Urothelium cell line (cell line): ENCODE data around the gene SMIM35.

Experiments
- DNase-seq: peaks from one replicate; pipeline ENCODE4 v3.0.0; 2011; ENCODE audit warnings: low spot score, mixed read lengths
- FAIRE-seq: peaks from 2 replicates; lab custom pipeline; 2011; peaks lifted over from hg19 to GRCh38; lab: Jason Lieb, UNC

The SMIM35 gene

DNA sequence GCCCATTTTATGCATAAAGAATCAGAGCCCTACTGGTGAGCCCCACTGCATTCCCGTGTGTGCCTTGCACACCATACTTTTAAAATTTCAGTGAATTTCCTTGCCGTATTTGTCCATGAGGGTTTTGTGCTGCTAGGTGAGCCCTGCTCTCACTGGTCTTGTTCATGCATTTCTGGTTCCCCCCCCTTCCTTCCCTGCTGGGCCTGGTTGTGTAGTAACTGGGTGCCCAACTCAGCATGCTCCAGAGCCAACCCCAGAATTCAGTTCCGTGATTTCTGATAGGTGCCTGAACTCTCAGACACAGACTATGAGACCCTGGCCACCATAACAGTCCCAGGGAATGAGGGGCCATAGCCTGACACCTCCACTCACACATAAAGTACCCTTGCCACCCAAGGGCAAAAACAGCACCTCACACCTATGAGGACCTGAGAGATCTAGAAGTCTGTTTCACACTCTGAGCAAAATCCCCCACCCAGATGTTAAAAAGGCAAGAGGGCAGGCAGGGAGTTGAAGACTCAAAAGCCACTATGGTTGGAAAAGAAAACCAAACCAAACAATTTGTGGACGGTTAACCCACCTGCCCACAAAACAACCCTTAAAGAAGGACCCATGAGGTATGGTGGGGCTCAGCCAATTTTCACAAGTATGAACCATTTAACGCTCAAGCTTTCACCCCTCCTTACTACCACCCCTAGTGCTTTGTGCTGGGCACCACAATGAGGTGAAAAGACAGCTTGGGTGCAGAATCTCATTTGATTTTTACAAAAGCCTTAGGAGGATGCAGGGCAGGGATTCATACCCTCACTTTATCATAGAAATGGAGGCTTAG, 117.4 kb downstream of the SMIM35 start:
- FAIRE-seq = no peak
- no peak for DNase-seq

DNA sequence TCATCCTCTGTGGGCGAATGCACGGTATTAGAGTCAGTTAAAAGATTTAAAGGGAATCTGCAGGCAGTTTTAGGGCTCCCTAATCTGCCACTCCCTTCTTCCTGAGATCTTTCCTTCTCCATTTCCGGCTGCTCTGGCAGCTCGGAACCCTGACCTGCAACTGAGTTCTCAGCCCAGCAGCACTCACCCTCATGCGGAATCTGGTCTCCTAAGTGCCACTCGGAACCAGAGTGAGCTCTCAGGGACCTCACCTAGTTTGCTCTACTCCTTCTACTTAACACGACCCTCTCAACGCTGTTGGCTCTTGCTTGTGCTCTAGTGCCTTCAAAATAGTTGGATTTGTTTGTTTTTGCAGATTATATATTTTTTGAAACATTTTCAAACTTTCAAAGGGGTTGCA, 119.9 kb downstream of the SMIM35 start:
- no peak for DNase-seq
- FAIRE-seq = no peak

DNA sequence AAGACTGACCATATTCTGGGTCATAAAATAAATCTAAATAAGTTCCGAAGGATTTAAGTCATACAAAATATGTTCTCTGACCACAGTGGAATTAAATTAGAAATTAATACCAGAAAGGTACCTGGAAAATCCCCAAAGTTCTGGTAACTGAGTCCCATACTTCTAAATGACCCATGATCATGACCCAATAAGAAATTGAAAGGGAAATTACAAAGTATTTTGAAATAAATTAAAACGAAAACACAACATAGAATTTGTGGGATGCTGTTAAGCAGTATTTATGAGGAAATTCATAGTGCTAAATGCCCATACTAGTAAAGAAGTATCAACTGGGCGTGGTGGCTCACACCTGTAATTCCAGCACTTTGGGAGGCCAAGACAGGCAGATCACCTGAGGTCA, 123.9 kb downstream of the SMIM35 start:
- no peak for FAIRE-seq
- no peak for DNase-seq

DNA sequence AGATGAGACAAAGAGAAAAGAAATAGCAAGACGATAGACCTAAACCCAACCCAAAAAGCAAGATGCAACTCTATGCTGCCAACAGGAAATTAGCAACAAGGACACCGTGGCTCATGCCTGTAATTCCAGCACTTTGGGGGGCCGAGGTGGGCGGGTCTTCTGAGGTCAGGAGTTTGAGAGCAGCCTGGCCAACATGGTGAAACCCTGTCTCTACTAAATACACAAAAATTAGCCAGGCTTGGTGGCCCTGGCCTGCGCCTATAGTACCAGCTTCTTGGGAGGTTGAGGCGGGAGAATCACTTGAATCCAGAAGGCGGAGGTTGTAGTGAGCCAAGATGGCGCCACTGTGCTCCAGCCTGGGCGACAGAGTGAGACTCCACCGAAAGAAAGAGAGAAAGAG, 124.9 kb downstream of the SMIM35 start:
- DNase-seq (no peak), FAIRE-seq (no peak)

DNA sequence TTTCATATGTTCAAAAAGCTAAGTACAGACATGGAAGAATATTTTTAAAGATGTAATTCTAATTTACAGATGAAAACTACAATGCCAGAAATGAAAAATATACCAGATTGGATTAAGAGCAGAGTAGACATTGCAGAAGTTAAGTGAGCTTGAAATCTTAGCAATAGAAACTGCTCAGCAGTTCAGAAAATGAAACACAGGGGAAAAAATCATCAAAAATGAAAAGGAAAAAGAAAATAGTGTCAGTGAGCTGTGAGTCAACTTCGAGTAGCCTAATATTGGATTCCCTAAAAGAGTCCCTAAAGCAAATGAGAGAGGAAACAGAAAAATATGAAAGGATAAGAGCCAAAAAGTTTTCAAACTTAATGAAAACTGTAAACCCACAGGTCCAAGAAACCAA, 126.4 kb downstream of the SMIM35 start:
- FAIRE-seq = no peak
- DNase-seq = no peak

DNA sequence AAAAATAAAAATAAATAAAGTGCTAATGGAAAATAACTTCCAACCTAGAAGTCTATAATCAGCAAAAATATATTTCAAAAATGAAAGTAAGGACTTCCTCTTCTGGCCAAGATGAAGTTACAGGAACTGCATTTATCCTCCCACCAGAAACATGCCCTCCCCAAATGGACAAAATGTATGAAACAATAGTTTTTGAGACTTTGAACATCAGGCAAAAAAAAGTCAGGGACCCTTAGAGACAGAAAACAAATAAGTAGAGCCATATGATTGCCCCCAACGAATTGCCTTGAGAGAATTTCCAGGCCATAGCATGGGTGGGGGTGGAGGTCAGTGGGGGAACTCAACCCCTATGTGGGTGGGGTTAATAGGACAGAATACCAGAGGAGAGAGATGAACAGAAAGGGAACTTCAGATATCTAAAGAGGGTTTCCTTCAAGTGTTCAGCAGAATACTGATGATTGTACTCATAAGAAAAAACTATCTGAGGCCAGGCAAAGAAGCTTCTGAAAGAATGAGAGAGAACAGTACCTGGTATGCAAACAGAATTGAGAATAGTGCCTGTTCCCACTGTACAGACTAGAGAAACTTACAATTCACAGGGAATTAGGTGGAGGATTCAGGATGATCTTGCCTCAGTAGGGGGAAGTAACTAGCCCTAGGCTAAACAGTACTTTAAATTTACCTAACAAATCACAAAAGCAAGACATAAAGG, 127.2 kb downstream of the SMIM35 start:
- FAIRE-seq = no peak

DNA sequence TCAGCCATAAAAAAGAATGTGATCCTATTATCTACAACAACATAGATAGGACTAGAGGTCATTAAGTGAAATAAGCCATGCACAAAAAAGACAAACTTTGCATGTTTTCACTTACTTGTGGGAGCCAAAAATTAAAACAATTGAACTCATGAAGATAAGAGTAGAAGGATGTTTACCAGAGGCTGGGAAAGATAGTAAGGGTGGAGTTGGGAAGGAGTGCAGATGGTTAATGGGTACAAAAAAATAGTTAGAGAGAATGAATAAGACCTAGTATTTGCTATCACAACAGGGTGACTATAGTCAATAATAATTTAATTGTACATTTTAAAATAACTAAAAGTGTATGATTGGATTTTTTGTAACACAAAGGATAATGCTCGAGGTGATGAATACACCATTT, 127.8 kb downstream of the SMIM35 start:
- no peak for DNase-seq
- no peak for FAIRE-seq

More for the DNA sequence above, 127.2 kb downstream of the SMIM35 start:
- DNase-seq = no peak
